Measurements from ENCODE around the gene UBR4.

Gene UBR4

DNA sequence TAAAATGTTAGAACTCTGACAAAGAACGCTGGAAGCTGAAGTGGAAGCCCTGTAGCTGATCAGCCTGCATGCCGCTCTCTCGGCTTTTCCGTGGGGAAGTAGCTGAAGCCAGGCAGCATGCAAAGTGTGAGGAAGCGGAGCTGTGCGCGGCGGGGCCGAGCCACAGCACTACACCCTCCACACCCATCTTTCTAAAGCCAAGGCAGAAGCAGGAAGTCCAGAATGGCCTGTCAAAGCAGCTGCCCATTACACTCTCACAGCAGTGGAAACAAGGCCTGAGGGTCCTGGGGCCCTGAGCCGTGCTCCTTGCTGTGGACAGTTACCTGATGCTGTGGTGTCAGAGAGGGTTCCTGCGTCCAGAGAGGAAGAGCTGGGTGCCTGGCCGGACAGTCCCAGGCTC is 69.6 kb downstream of the UBR4 start:
- peak in 1 of 51 donors; percentile 2 for DNase-seq

DNA sequence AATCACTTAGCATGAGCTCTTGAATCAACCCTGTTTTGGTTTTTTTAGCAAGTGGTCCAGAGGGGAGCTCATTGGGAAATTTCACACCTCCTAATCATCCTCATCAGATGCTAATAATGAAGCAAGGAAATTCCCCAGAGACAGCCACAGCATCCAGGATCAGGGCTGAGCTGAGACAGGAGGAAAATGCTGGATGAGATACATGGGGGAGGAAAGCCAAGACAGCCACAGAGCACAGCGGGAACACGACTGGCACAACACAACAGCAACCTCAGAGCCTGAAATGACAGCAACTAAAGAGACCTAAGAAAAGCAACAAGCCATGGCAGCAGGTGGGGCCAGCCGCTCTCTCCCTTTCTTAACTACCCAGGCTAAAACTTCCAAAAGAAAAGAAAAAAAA is 70.4 kb downstream of the UBR4 start:
- peak in 14 of 51 donors; percentile 3 to 43 (median 23) for DNase-seq

DNA sequence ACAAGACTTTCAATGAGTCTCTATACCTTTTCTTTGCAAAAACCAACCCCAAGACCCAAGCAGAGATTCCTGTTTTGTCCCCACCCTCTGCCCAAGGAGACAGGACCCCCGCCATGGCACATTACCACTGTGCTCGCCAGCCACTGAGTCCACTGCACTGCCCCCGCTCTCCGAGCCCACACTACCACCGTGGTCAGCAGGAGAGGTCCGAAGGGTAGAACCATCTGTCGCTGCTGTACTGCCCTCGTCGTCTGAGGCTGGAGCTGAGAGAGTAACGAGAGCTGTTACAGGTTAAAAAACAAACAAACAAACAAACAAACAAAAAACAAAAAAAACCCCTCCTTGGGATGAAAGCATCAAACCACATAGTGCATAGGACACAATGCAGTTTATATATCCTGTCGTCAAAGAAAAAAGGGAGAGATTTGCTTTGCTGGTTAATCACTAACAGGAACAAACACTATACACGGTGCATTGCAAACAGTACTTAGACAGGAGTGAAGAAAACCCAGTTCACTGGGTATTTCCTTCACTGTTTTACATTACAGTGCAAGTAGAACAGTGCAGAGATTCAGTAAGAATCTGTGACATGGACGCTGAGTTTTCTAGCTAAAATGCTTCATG is 71.0 kb downstream of the UBR4 start:
- DNase-seq: no peak

DNA sequence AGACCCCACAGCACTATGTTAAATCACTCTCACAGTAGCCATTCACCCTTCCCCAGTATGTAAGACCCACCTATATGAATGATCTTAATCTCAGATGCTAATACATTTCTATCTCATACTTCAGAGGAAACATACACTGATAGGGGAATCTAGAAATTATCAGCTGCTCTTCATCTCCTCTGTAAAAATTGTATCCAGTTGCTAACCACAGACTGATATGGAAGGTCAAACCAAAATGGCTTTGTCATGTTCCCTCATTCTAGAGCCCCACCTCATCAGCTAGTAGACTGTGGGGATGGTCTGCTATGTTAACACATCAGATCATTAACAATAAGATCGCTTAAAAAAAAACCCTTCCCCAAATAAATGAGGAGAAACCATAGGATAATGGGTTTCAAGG is 71.7 kb downstream of the UBR4 start:
- DNase-seq: no peak

DNA sequence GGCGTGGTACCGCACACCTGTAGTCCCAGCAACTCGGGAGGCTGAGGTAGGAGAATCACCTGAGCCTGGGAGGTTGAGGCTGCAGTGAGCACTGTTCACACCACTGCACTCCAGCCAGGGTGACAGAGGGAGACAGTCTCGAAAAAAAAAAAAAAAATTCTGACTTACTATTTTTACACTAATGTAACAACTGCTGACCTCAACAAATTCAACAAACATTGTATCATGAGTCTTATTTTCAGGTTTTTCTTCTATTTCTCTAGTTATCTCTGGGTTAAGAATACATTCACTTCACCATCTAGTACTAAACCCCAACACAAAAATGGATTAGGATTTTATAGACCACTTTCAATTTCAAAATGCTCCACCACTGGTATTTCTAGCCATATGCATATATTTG is 72.9 kb downstream of the UBR4 start:
- no peak for DNase-seq

GRCh38 chr1:19133360-19133759 is 76.7 kb downstream of the UBR4 start:
- no peak for DNase-seq

DNA sequence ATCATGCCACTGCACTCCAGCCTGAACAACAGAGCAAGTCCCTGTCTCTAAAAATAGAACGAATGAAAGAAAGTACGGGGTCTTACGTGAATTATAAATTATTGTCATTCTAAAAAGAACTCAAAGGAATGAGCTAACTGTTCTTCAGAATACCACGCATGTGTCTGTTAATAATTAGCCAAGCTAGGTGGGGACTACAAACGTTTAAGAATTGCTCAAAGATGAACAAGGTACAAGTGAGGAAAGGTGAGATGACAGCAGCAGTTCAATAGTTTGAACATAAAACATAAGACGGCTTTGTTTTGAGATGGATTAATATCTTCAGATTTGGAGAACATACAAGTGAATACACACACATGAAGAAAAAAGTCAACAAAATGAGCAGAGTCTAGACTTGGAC is 79.6 kb downstream of the UBR4 start:
- no peak for DNase-seq

GRCh38 chr1:19128968-19129514 is 81.0 kb downstream of the UBR4 start:
- DNase-seq: no peak

- no peak for DNase-seq
These were observed 85.8 kb downstream of the UBR4 start for GRCh38 chr1:19124273-19124672.

GRCh38 chr1:19123837-19124236 is 86.2 kb downstream of the UBR4 start:
- peak in 11 of 51 donors; percentile 3 to 42 (median 30) for DNase-seq

- DNase-seq: no peak
These were observed 87.4 kb downstream of the UBR4 start for GRCh38 chr1:19122668-19123067.

DNA sequence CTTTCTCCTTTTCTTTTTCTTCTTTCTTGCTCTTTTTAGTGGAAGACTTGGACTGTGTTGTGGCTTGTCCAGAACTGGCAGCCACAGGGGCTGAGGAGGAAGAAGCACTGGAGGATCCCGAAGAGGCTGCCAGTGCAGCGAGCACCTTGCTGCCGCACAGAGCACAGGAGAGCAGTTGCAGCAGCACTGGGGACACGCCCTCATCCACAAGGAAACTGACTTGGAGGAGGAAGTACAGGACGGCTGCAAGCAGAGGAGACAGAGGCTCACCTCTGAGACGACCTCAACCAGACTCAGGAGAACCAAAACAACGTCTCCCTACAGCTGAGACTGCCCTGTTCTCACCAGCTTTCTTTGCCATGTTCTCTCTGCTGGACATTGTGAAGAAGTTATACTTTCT is 88.9 kb downstream of the UBR4 start:
- DNase-seq: no peak

GRCh38 chr1:19120070-19120469 is 90.0 kb downstream of the UBR4 start:
- DNase-seq: no peak

DNA sequence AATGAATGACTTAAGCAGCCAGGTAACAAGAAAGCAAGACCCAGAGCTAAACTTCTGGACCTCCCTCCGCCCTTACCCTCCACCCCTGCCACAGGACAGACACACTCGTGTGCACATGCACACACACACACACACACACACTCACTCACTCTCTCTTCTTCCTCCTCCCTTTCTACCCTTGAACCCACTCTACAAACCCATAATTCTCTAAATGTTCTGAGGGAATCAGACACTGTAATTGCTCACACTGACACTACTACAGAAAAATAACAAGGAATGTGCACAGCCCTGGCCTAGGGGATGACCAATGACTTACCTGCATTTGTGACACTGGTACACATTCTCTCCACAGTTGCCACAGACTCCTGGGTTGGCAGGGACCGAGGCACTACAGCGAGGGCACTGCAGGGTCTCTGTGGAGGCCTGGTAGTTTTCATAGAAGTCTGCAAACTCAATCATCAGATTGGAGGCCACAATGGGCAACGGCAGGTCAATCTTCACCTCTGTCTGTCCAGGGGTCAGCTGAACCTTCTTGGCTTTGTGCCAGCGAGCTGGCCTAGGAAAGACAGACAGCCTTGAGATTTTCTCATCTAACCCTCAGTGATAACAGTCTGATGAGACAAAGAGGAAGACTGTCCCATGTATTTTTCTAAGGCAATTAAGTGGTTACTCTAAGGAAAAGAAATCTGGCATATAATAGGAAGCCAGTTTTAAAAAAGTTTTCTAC is 94.8 kb downstream of the UBR4 start:
- DNase-seq: no peak

GRCh38 chr1:19113697-19114092 is 96.4 kb downstream of the UBR4 start:
- peak in 7 of 51 donors; percentile 1 to 33 (median 10) for DNase-seq

- no peak for DNase-seq
These were observed 97.0 kb downstream of the UBR4 start for GRCh38 chr1:19112891-19113696.

DNA sequence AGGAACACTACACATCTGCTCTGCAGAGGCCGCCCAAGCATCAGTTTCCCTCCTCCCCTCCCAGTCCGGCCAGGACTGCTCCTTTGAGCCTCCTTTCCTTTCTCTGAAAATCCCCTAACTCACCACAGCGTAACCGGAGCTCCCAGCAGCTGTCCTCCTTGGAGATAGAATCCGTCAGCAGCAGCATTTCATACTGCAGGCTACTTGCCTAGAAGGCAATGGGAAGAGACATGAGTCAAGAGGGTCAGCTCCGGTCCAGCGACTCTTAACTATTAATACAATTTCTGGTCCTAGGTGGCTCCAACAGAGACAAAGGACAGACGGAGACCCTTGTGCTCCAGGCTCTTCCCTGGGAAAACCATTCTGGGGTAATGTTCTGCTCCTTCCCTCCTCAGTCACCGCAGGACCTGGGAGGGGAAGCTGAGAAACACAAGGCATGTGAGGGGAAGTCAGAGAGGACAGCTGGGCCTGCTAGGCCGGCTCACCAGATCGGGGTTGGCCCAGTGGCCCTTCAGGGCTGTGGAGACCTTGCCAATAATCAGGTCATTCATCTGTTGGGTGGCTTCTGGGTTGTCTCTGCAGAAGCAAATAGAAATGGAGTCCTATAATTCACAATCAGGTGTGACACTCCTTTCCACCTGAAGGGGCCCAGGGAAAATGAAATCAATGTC is 99.7 kb downstream of the UBR4 start:
- DNase-seq: no peak

GRCh38 chr1:19109545-19109944 is 100.5 kb downstream of the UBR4 start:
- DNase-seq: no peak

- DNase-seq: peak in 1 of 51 donors; percentile 10
These were observed 108.8 kb downstream of the UBR4 start for GRCh38 chr1:19101244-19101643.

GRCh38 chr1:19100028-19100427 is 110.0 kb downstream of the UBR4 start:
- no peak for DNase-seq

DNA sequence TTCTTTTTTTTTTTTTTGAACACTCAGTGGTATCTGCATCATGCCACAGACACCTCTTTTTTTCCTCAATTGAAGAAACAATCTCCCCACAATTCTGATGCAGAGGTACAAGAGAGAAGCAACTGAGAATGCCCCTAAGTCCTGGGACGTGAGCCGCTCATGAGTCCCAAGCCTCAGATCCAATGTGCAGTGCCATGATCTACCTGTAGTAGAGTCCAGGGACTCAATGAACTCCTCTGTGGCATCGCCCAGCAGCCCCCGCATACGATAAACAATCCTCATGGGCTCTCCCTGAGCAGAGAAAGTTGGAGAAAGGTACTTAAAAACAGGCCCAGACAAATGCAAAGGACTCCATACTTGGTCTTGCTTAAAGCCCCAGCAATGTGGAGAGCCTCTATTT is 113.1 kb downstream of the UBR4 start:
- no peak for DNase-seq
